Measurements from ENCODE around the gene USHBP1. TPM values are rescaled to one million over a fixed set of nuclear protein-coding genes. Genes with fewer than 3 reads are reported as not detected.

Gene USHBP1
- total and polyA plus RNA-seq, 2 experiments from 2014 or later = 4.0 to 5.6 TPM

- H3K4me1 Mint-ChIP-seq = peaks cover 5% of the 10 kb centered on the region; the same call in 1 of the 3 replicates
- no peak overlapping the region for H3K4me3 Mint-ChIP-seq
- no peak for ATAC-seq
- Histone ChIP-seq H2AFZ (no peak overlapping the region), H3K36me3 (ENCODE audit: insufficient read depth) (peaks cover 3% of the 10 kb centered on the region; the same call in 1 of the 2 replicates), H3K27ac (ENCODE audit: low read depth) (no peak overlapping the region), H3K27me3 (ENCODE audit: insufficient read depth) (no peaks in the 10 kb centered on the region), H3K4me3 (no peak overlapping the region), H3K9me2 (ENCODE audit: insufficient read depth) (no peaks in the 10 kb centered on the region), H3K4me1 (ENCODE audit: insufficient read depth) (no peaks in the 10 kb centered on the region), H3F3A (replicated peaks; ENCODE audit: low read depth) (no peaks in the 10 kb centered on the region; the same call in 1 of the 2 replicates), H3K79me2 (replicated peaks; ENCODE audit: insufficient read depth) (no peaks in the 10 kb centered on the region), H4K20me1 (replicated peaks; ENCODE audit: insufficient read depth) (no peaks in the 10 kb centered on the region), H3K4me2 (no peak overlapping the region)
- TF ChIP-seq ZNF114 (CRISPR knock-in tag; IDR thresholded peaks at IDR 0.05) = no peak
- TF ChIP-seq EZH2phosphoT487 (IDR thresholded peaks at IDR 0.05; ENCODE audit: unreplicated experiment) = no peak
- TF ChIP-seq ETS1 (IDR thresholded peaks at IDR 0.05) = no peak
- no peak for TF ChIP-seq STAT1 (IDR thresholded peaks at IDR 0.05; ENCODE audit: unreplicated experiment)
- no peak for TF ChIP-seq NANOG (IDR thresholded peaks at IDR 0.05; ENCODE audit: borderline replicate concordance)
- no peak for TF ChIP-seq ZNF462 (CRISPR knock-in tag; IDR thresholded peaks at IDR 0.05)
- no peak for TF ChIP-seq CREB1 (CRISPR knock-in tag; IDR thresholded peaks at IDR 0.05; ENCODE audit: low read depth)
- H3K36me3 Mint-ChIP-seq (ENCODE audit: low read depth) = peaks cover 42% of the 10 kb centered on the region
- H3K27ac Mint-ChIP-seq = no peak overlapping the region
- H3K27me3 Mint-ChIP-seq (ENCODE audit: insufficient read depth, low read depth, poor library complexity) = peaks cover 14% of the 10 kb centered on the region
- H3K9me3 Mint-ChIP-seq = peaks cover 21% of the 10 kb centered on the region; the same call in 2 of the 3 replicates
- no peak for DNase-seq (ENCODE audit: low spot score)
These were observed 8.4 kb downstream of the USHBP1 start for GRCh38 chr19:17256130-17256529.

Data from GM23338 (cell line).